GM12878 (cell line): Measurements from ENCODE around the gene SMAD1. TPM values are rescaled to one million over a fixed set of nuclear protein-coding genes. Genes with fewer than 3 reads are reported as not detected.

Source experiments
- ATAC-seq: fragments of 200-7000 bp; cut with Tn5 transposase; 3 replicates; pipeline ENCODE4 v1.9.1; 2020; ENCODE audit warnings: mild to moderate bottlenecking, moderate library complexity
- BruUV-seq: library from RNA; stranded (reverse); fragments of 400-500 nt; replicated peaks from 2 replicates; lab custom pipeline; 2021; lab: Mats Ljungman, UMichigan
- CTCF ChIA-PET: fragments of 300-600 bp; sonication (Branson Sonifier 250); formaldehyde crosslinking; extraction: SDS; loops from one replicate; lab custom pipeline; 2021; ENCODE audit warnings: inconsistent platforms; lab: Yijun Ruan, JAX
- POLR2A ChIA-PET: fragments of 350-600 bp; formaldehyde crosslinking; extraction: SDS; loops from one replicate; lab custom pipeline; 2021; ENCODE audit warnings: inconsistent platforms; lab: Charles Lee
- RAD21 ChIA-PET: fragments of 300-600 bp; sonication (Branson Sonifier 250); formaldehyde crosslinking; loops from one replicate; lab custom pipeline; 2023; ENCODE audit warnings: antibody characterized with exemption; ENCODE audit not compliant: unreplicated experiment; lab: Charles Lee
- SMC1A ChIA-PET: fragments of 300-600 bp; sonication (Branson Sonifier 250); formaldehyde crosslinking; loops from one replicate; lab custom pipeline; 2023; ENCODE audit not compliant: unreplicated experiment, uncharacterized antibody; lab: Charles Lee
- DNase-seq: peaks from one replicate; pipeline ENCODE4 v3.0.0-alpha.2; 2011; ENCODE audit warnings: low read depth, low spot score
- FAIRE-seq: peaks from 3 replicates; lab custom pipeline; 2011; peaks lifted over from hg19 to GRCh38; lab: Jason Lieb, UNC
- H2AFZ ChIP-seq: 2 replicates; pipeline ENCODE4 v1.6.0; 2011; ENCODE audit warnings: low read depth, low read length, control low read depth; ENCODE audit not compliant: control insufficient read depth
- H3K27ac ChIP-seq: 2 replicates; pipeline ENCODE4 v1.5.1; 2011; ENCODE audit warnings: control low read depth; ENCODE audit not compliant: control insufficient read depth, insufficient read depth
- H3K27me3 ChIP-seq, 2 experiments: replicated peaks in 1 of 2; 2 replicates each; pipeline versions ENCODE4 v1.6.0 to v1.6.1; 2011; ENCODE audit warnings: low read length in 1 of 2; ENCODE audit not compliant: control insufficient read depth in 2 of 2, insufficient read depth in 2 of 2
- H3K36me3 ChIP-seq, 2 experiments: 2 replicates each; pipeline ENCODE4 v1.5.1; 2011; ENCODE audit warnings: low read length in 1 of 2; ENCODE audit not compliant: control insufficient read depth in 2 of 2, insufficient read depth in 2 of 2
- H3K4me1 ChIP-seq: 2 replicates; pipeline ENCODE4 v1.6.1; 2011; ENCODE audit warnings: mild to moderate bottlenecking, low read length, moderate library complexity, mixed read lengths; ENCODE audit not compliant: control insufficient read depth, insufficient read depth
- H3K4me2 ChIP-seq: 2 replicates; pipeline ENCODE4 v1.6.0; 2011; ENCODE audit warnings: control low read depth; ENCODE audit not compliant: control insufficient read depth, insufficient read depth
- H3K4me3 ChIP-seq: fragments of 200-600 bp; sonication (generic); 2 replicates; pipeline ENCODE4 v1.5.1; 2016
- H3K79me2 ChIP-seq: 2 replicates; pipeline ENCODE4 v1.6.0; 2011; ENCODE audit warnings: low read length; ENCODE audit not compliant: control insufficient read depth, insufficient read depth
- H3K9ac ChIP-seq: 2 replicates; pipeline ENCODE4 v1.8.0; 2011; ENCODE audit warnings: low read length, control low read depth, mixed read lengths; ENCODE audit not compliant: control insufficient read depth, insufficient read depth
- H3K9me3 ChIP-seq: replicated peaks from 3 replicates; pipeline ENCODE4 v1.5.1; 2011; ENCODE audit warnings: mild to moderate bottlenecking, low read length; ENCODE audit not compliant: control insufficient read depth, insufficient read depth
- H4K20me1 ChIP-seq: 2 replicates; pipeline ENCODE4 v1.6.0; 2011; ENCODE audit not compliant: control insufficient read depth, insufficient read depth
- CBFB ChIP-seq: IDR thresholded peaks from 2 replicates; pipeline ENCODE4 v1.6.1; 2016; ENCODE audit warnings: antibody characterized with exemption, low read depth
- JUND ChIP-seq: IDR thresholded peaks from 2 replicates; pipeline ENCODE4 v1.6.1; 2012; ENCODE audit warnings: low read depth, mild to moderate bottlenecking, low read length, improper control_type of control experiment, moderate library complexity
- MTA2 ChIP-seq: fragments of 450-650 bp; IDR thresholded peaks from 2 replicates; pipeline ENCODE4 v1.6.1; 2016; ENCODE audit warnings: low read depth, mild to moderate bottlenecking, moderate library complexity
- NKRF ChIP-seq: fragments of 450-650 bp; conservative IDR thresholded peaks from 2 replicates; pipeline ENCODE4 v1.6.1; 2017; ENCODE audit warnings: mild to moderate bottlenecking, moderate library complexity
- PAX5 ChIP-seq: IDR thresholded peaks from 2 replicates; pipeline ENCODE4 v1.6.1; 2011; ENCODE audit warnings: low read depth, low read length, borderline replicate concordance
- RBBP5 ChIP-seq: fragments of 200-600 bp; sonication (generic); conservative IDR thresholded peaks from 2 replicates; pipeline ENCODE4 v1.6.1; 2016
- WGBS: methylation state at CpG from one replicate; pipeline ENCODE4 v1.1.6; 2016; ENCODE audit warnings: low lambda C conversion rate; ENCODE audit not compliant: insufficient replicate concordance, insufficient coverage; ENCODE audit errors: missing lambda C conversion rate; 5-methylcytosine and 5-hydroxymethylcytosine counted together
- in situ Hi-C: fragments of 300-500 bp; cut with MboI; formaldehyde crosslinking; loops from 9 replicates; pipeline ENCODE4 v1.14.3; 2018; ENCODE audit warnings: mixed read lengths
- intact Hi-C: fragments of 100-400 bp; cut with micrococcal nuclease; formaldehyde crosslinking; loops from one replicate; pipeline ENCODE4 v1.14.2; 2022; ENCODE audit not compliant: unreplicated experiment
- polyA plus RNA-seq, 11 experiments: library from polyadenylated mRNA; depleted of rRNA in 4 of 11; unstranded in 6 of 11; stranded (reverse) in 5 of 11; fragments of >200 nt; fragmentation: Nextera tagmentation in 4 of 11; fragmentation: Illumina TruSeq in 1 of 11; extraction: Ambion mirVana in 4 of 11; extraction: Trizol in 1 of 11; gene quantifications; 1 replicate in 1 of 11; 2 replicates in 10 of 11; pipeline versions ENCODE4 v1.2.1 to v1.2.3, GENCODE V29; 2011 to 2016; ENCODE audit warnings: inconsistent platforms in 2 of 11, missing spikeins in 2 of 11, low read depth in 1 of 11
- total RNA-seq, 4 experiments: library from RNA; depleted of rRNA in 3 of 4; stranded (reverse); fragments of >200 nt in 3 of 4; fragmentation: Illumina TruSeq in 1 of 4; extraction: Trizol in 1 of 4; gene quantifications; 2 replicates each; pipeline versions ENCODE4 v1.2.1 to v1.2.3, GENCODE V29; 2013 to 2021
- TF ChIP-seq, protein P1 (sequence below): fragments of 450-650 bp; IDR thresholded peaks from 2 replicates; pipeline ENCODE4 v1.6.1; 2017; ENCODE audit warnings: low read depth, mild to moderate bottlenecking, moderate library complexity
- TF ChIP-seq, protein P2 (sequence below): fragments of 450-650 bp; IDR thresholded peaks from 2 replicates; pipeline ENCODE4 v1.6.1; 2017; ENCODE audit warnings: antibody characterized with exemption, mild to moderate bottlenecking, moderate library complexity

The SMAD1 gene
- total and polyA plus RNA-seq, 10 of the 15 experiments (the other 5 are each of a cell fraction or from before 2014, with no cell fraction given) = 0.29 to 17.5 (median 13.6) TPM

GRCh38 chr4:145494666-145495270 lies 13.1 kb downstream of the SMAD1 start:
- peaks cover 5% of the 10 kb centered on the region for H3K4me1 ChIP-seq
- H3K27me3 ChIP-seq = no peaks in the 10 kb centered on the region; a peak in 2 of 4 replicates
- H3K36me3 ChIP-seq = no peaks in the 10 kb centered on the region
- ATAC-seq (no peak), FAIRE-seq (no peak), DNase-seq (no peak)
- 38% methylated on average over 4 of the region's 4 CpGs for WGBS
- no peak overlapping the region for H3K9ac ChIP-seq
- peak overlapping the region; percentile 26; the same call in 1 of the 2 replicates for H3K4me2 ChIP-seq
- CTCF ChIA-PET = no interaction called here
- POLR2A ChIA-PET = no interaction called here
- BruUV-seq = no TSS peak
- no peaks in the 10 kb centered on the region for H4K20me1 ChIP-seq
- TF ChIP-seq RBBP5 = no peak
- TF ChIP-seq NKRF = no peak
- TF ChIP-seq, protein P1, sequence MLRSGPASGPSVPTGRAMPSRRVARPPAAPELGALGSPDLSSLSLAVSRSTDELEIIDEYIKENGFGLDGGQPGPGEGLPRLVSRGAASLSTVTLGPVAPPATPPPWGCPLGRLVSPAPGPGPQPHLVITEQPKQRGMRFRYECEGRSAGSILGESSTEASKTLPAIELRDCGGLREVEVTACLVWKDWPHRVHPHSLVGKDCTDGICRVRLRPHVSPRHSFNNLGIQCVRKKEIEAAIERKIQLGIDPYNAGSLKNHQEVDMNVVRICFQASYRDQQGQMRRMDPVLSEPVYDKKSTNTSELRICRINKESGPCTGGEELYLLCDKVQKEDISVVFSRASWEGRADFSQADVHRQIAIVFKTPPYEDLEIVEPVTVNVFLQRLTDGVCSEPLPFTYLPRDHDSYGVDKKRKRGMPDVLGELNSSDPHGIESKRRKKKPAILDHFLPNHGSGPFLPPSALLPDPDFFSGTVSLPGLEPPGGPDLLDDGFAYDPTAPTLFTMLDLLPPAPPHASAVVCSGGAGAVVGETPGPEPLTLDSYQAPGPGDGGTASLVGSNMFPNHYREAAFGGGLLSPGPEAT = no peak
- TF ChIP-seq, protein P2, sequence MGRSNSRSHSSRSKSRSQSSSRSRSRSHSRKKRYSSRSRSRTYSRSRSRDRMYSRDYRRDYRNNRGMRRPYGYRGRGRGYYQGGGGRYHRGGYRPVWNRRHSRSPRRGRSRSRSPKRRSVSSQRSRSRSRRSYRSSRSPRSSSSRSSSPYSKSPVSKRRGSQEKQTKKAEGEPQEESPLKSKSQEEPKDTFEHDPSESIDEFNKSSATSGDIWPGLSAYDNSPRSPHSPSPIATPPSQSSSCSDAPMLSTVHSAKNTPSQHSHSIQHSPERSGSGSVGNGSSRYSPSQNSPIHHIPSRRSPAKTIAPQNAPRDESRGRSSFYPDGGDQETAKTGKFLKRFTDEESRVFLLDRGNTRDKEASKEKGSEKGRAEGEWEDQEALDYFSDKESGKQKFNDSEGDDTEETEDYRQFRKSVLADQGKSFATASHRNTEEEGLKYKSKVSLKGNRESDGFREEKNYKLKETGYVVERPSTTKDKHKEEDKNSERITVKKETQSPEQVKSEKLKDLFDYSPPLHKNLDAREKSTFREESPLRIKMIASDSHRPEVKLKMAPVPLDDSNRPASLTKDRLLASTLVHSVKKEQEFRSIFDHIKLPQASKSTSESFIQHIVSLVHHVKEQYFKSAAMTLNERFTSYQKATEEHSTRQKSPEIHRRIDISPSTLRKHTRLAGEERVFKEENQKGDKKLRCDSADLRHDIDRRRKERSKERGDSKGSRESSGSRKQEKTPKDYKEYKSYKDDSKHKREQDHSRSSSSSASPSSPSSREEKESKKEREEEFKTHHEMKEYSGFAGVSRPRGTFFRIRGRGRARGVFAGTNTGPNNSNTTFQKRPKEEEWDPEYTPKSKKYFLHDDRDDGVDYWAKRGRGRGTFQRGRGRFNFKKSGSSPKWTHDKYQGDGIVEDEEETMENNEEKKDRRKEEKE = no peak
- no peak for TF ChIP-seq JUND
- TF ChIP-seq MTA2 = no peak
- TF ChIP-seq PAX5 = no peak
- no peak for TF ChIP-seq CBFB
- no peak overlapping the region for H2AFZ ChIP-seq
- no peaks in the 10 kb centered on the region for H3K9me3 ChIP-seq
- H3K27ac ChIP-seq = no peak overlapping the region
- H3K79me2 ChIP-seq = peaks cover 28% of the 10 kb centered on the region
- SMC1A ChIA-PET = interaction anchor here (1.1 kb wide), 1 partner anchor 309 kb away, joined by 3 read pairs; no protein-coding TSS in a partner anchor
- RAD21 ChIA-PET = no interaction called here
- in situ Hi-C loops (no loop called here), intact Hi-C loops (no loop called here)
- H3K4me3 ChIP-seq = no peak overlapping the region
